Esophagus (tissue), 2 donors: ENCODE data around the gene NCAPH2. TPM values are rescaled to one million over a fixed set of nuclear protein-coding genes. Genes with fewer than 3 reads are reported as not detected.
"Not testable (repeated sequence)": the region's sequence is repeated elsewhere in the genome, so short reads cannot be mapped to it uniquely, and the experiment has no call there.

Source experiments
- H3K27ac ChIP-seq, 2 donors: one replicate each; pipeline ENCODE4 v1.5.1; 2013; ENCODE audit warnings: low read depth in 2 of 2, mild to moderate bottlenecking in 2 of 2, inconsistent platforms in 1 of 2, low read length in 1 of 2, moderate library complexity in 1 of 2
- H3K27me3 ChIP-seq, 2 donors: one replicate each; pipeline ENCODE4 v1.6.1; 2013; ENCODE audit warnings: low read length in 2 of 2, control low read depth in 1 of 2, mild to moderate bottlenecking in 1 of 2; ENCODE audit not compliant: insufficient read depth in 2 of 2, control insufficient read depth in 1 of 2
- H3K36me3 ChIP-seq, 2 donors: one replicate each; pipeline ENCODE4 v1.6.1; 2013; ENCODE audit warnings: low read length in 1 of 2; ENCODE audit not compliant: control insufficient read depth in 2 of 2, insufficient read depth in 2 of 2
- H3K4me1 ChIP-seq, 2 donors: one replicate each; pipeline ENCODE4 v1.6.1; 2013; ENCODE audit warnings: low read length in 1 of 2; ENCODE audit not compliant: control insufficient read depth in 2 of 2, insufficient read depth in 2 of 2
- H3K4me3 ChIP-seq, 2 donors: one replicate each; pipeline ENCODE4 v1.5.1; 2013; ENCODE audit warnings: low read length in 2 of 2, mild to moderate bottlenecking in 2 of 2, low read depth in 1 of 2, moderate library complexity in 1 of 2
- H3K9me3 ChIP-seq, 2 donors: one replicate each; pipeline ENCODE4 v1.6.1; 2013; ENCODE audit warnings: mild to moderate bottlenecking in 2 of 2, low read depth in 1 of 2, low read length in 1 of 2, moderate library complexity in 1 of 2; ENCODE audit not compliant: control insufficient read depth in 2 of 2, insufficient read depth in 1 of 2
- WGBS, 2 donors: extraction: QIAGEN DNeasy Blood & Tissue Kit; methylation state at CpG; one replicate each; pipeline ENCODE4 v1.1.7; 2013; 5-methylcytosine and 5-hydroxymethylcytosine counted together
- polyA plus RNA-seq, 2 donors: library from polyadenylated mRNA; stranded (reverse); fragments of 200-250 nt; gene quantifications; one replicate each; pipeline ENCODE4 v1.2.3, GENCODE V29; 2013
- donor health status: healthy with polysubstance abuse.
- donor health status: Bipolar disorder and iron deficiency.

The NCAPH2 gene
- polyA plus RNA-seq, 2 donors: 32.9 to 35.4 TPM

GRCh38 chr22:50513175-50513574 is 5.2 kb downstream of the NCAPH2 start:
- H3K27me3 ChIP-seq: no peaks in the 10 kb centered on the region
- H3K27ac ChIP-seq: no peak overlapping the region
- WGBS, 2 donors: 97 to 98% methylated on average over 15 of the region's 15 CpGs
- no peaks in the 10 kb centered on the region for H3K4me1 ChIP-seq
- peaks cover 0 to 29% of the 10 kb centered on the region in 2 donors for H3K36me3 ChIP-seq
- no peak overlapping the region for H3K4me3 ChIP-seq
- H3K9me3 ChIP-seq: no peaks in the 10 kb centered on the region

- 65 to 72% methylated on average over 8 of the region's 8 CpGs for WGBS, 2 donors
- H3K9me3 ChIP-seq: no peaks in the 10 kb centered on the region
- H3K36me3 ChIP-seq: peaks cover 8 to 45% of the 10 kb centered on the region in 2 donors
- no peak overlapping the region for H3K27ac ChIP-seq
- H3K27me3 ChIP-seq: no peaks in the 10 kb centered on the region
- no peak overlapping the region for H3K4me3 ChIP-seq
- no peaks in the 10 kb centered on the region for H3K4me1 ChIP-seq
These were observed 8.0 kb downstream of the NCAPH2 start for GRCh38 chr22:50516068-50516467.

- H3K9me3 ChIP-seq: no peaks in the 10 kb centered on the region
- no peak overlapping the region for H3K27ac ChIP-seq
- no peaks in the 10 kb centered on the region for H3K27me3 ChIP-seq
- peaks cover 14 to 51% of the 10 kb centered on the region in 2 donors for H3K36me3 ChIP-seq
- 81 to 82% methylated on average over 16 of the region's 16 CpGs for WGBS, 2 donors
- H3K4me1 ChIP-seq: no peaks in the 10 kb centered on the region
- H3K4me3 ChIP-seq: no peak overlapping the region
These were observed 8.9 kb downstream of the NCAPH2 start for GRCh38 chr22:50516891-50517290.

GRCh38 chr22:50517495-50518260 is 9.7 kb downstream of the NCAPH2 start:
- Histone ChIP-seq H3K27ac (no peak overlapping the region), H3K36me3 (peaks cover 18 to 56% of the 10 kb centered on the region in 2 donors), H3K9me3 (no peaks in the 10 kb centered on the region), H3K27me3 (no peaks in the 10 kb centered on the region), H3K4me1 (no peaks in the 10 kb centered on the region), H3K4me3 (no peak overlapping the region)
- WGBS, 2 donors: 86 to 89% methylated on average over 20 of the region's 20 CpGs

GRCh38 chr22:50518606-50519005 is 10.6 kb downstream of the NCAPH2 start:
- Histone ChIP-seq H3K36me3 (peaks cover 23 to 65% of the 10 kb centered on the region in 2 donors), H3K4me3 (no peak overlapping the region), H3K27me3 (no peaks in the 10 kb centered on the region), H3K27ac (no peak overlapping the region), H3K9me3 (no peaks in the 10 kb centered on the region), H3K4me1 (peaks cover 0 to under 1% of the 10 kb centered on the region in 2 donors)
- 87 to 95% methylated on average over 7 of the region's 7 CpGs for WGBS, 2 donors

- H3K4me1 ChIP-seq: peaks cover 5 to 6% of the 10 kb centered on the region in 2 donors
- peaks cover 23 to 69% of the 10 kb centered on the region in 2 donors for H3K36me3 ChIP-seq
- H3K4me3 ChIP-seq: no peak overlapping the region
- 92 to 96% methylated on average over 8 of the region's 8 CpGs for WGBS, 2 donors
- H3K9me3 ChIP-seq: no peaks in the 10 kb centered on the region
- H3K27me3 ChIP-seq: no peaks in the 10 kb centered on the region
- H3K27ac ChIP-seq: no peak overlapping the region
These were observed 11.1 kb downstream of the NCAPH2 start for GRCh38 chr22:50519151-50519550.

- not testable (repeated sequence) for H3K9me3 ChIP-seq, H3K4me3 ChIP-seq, H3K27me3 ChIP-seq, H3K27ac ChIP-seq
- Histone ChIP-seq H3K36me3 (peaks cover 23 to 64% of the 10 kb centered on the region in 2 donors), H3K4me1 (peaks cover 8 to 16% of the 10 kb centered on the region in 2 donors)
- WGBS, 2 donors: 97 to 98% methylated on average over 8 of the region's 8 CpGs
These were observed 12.2 kb downstream of the NCAPH2 start for GRCh38 chr22:50520184-50520583.

GRCh38 chr22:50520826-50521453 is 12.9 kb downstream of the NCAPH2 start:
- Histone ChIP-seq H3K9me3 (peaks cover 0 to 2% of the 10 kb centered on the region in 2 donors), H3K36me3 (peaks cover 23 to 64% of the 10 kb centered on the region in 2 donors), H3K27me3 (no peaks in the 10 kb centered on the region), H3K27ac (no peak overlapping the region), H3K4me3 (no peak overlapping the region), H3K4me1 (peaks cover 8 to 16% of the 10 kb centered on the region in 2 donors)
- 92 to 93% methylated on average over 13 of the region's 13 CpGs for WGBS, 2 donors

GRCh38 chr22:50521710-50522109 is 13.7 kb downstream of the NCAPH2 start:
- H3K9me3 ChIP-seq: peaks cover 0 to 2% of the 10 kb centered on the region in 2 donors
- no peak overlapping the region for H3K4me3 ChIP-seq
- H3K36me3 ChIP-seq: peaks cover 23 to 58% of the 10 kb centered on the region in 2 donors
- no peak overlapping the region for H3K27ac ChIP-seq
- peaks cover 10 to 18% of the 10 kb centered on the region in 2 donors for H3K4me1 ChIP-seq
- WGBS, 2 donors: 90 to 91% methylated on average over 10 of the region's 10 CpGs
- H3K27me3 ChIP-seq: no peaks in the 10 kb centered on the region
